ENCODE results near the gene CGN.

Gene CGN

GRCh38 chr1:151515265-151515664, 4.1 kb downstream of the CGN start:
- Histone ChIP-seq H2BK5ac (ENCODE audit: low read depth, low read length, poor library complexity, severe bottlenecking) (no peak overlapping the region), H3K27ac (ENCODE audit: low read length, poor library complexity, severe bottlenecking) (no peak overlapping the region), H3K18ac (ENCODE audit: low read depth in 1 of 2, low read length in 2 of 2) (no peak overlapping the region), H4K91ac (ENCODE audit: low read length) (no peak overlapping the region), H4K8ac (ENCODE audit: low read length) (no peak overlapping the region), H3K36me3 (ENCODE audit: control insufficient read depth in 1 of 2, insufficient read depth in 2 of 2, low read depth in 1 of 2, low read length in 2 of 2) (no peaks in the 10 kb centered on the region), H2AFZ (ENCODE audit: low read depth, low read length) (no peak overlapping the region), H3K9ac (ENCODE audit: low read length) (no peak overlapping the region), H2AK5ac (ENCODE audit: low read length, severe bottlenecking) (no peak overlapping the region), H3K9me3 (ENCODE audit: control insufficient read depth, low read length) (no peaks in the 10 kb centered on the region), H2BK12ac (ENCODE audit: low read length in 2 of 2) (no peak overlapping the region), H3K27me3 (ENCODE audit: control insufficient read depth in 1 of 2, insufficient read depth in 1 of 2, low read length in 2 of 2) (peaks cover 11 to 57% of the 10 kb centered on the region in 2 experiments), H3K4ac (ENCODE audit: low read depth in 1 of 2, low read length in 2 of 2) (no peak overlapping the region), H3K4me3 (ENCODE audit: insufficient read depth in 1 of 2, low read depth in 1 of 2, low read length in 2 of 2) (no peak overlapping the region), H2BK120ac (ENCODE audit: low read depth, low read length) (no peak overlapping the region), H3K23ac (ENCODE audit: low read length in 2 of 2) (no peak overlapping the region), H3K14ac (ENCODE audit: low read length in 2 of 2) (no peak overlapping the region), H3K79me1 (replicated peaks; ENCODE audit: low read length, poor library complexity, severe bottlenecking) (no peaks in the 10 kb centered on the region), H3K4me2 (ENCODE audit: low read length, poor library complexity, severe bottlenecking) (no peak overlapping the region), H2BK15ac (ENCODE audit: low read depth, poor library complexity, severe bottlenecking) (no peak overlapping the region), H3K4me1 (ENCODE audit: control insufficient read depth, insufficient read depth, low read depth, low read length) (peaks cover 28% of the 10 kb centered on the region)
- WGBS = 90% methylated on average over 3 of the region's 4 CpGs
- no peak for DNase-seq

- Histone ChIP-seq H3K27ac (ENCODE audit: low read length, poor library complexity, severe bottlenecking) (no peak overlapping the region), H4K8ac (ENCODE audit: low read length) (no peak overlapping the region), H3K14ac (ENCODE audit: low read length in 2 of 2) (no peak overlapping the region), H3K27me3 (ENCODE audit: control insufficient read depth in 1 of 2, insufficient read depth in 1 of 2, low read length in 2 of 2) (peaks cover 11 to 50% of the 10 kb centered on the region in 2 experiments), H3K18ac (ENCODE audit: low read depth in 1 of 2, low read length in 2 of 2) (no peak overlapping the region), H3K4me1 (ENCODE audit: control insufficient read depth, insufficient read depth, low read depth, low read length) (peaks cover 26% of the 10 kb centered on the region), H2BK15ac (ENCODE audit: low read depth, poor library complexity, severe bottlenecking) (no peak overlapping the region), H3K23ac (ENCODE audit: low read length in 2 of 2) (no peak overlapping the region), H2BK120ac (ENCODE audit: low read depth, low read length) (no peak overlapping the region), H3K9ac (ENCODE audit: low read length) (no peak overlapping the region), H3K36me3 (ENCODE audit: control insufficient read depth in 1 of 2, insufficient read depth in 2 of 2, low read depth in 1 of 2, low read length in 2 of 2) (no peaks in the 10 kb centered on the region), H3K9me3 (ENCODE audit: control insufficient read depth, low read length) (no peaks in the 10 kb centered on the region), H2BK5ac (ENCODE audit: low read depth, low read length, poor library complexity, severe bottlenecking) (no peak overlapping the region), H3K4ac (ENCODE audit: low read depth in 1 of 2, low read length in 2 of 2) (no peak overlapping the region), H3K4me2 (ENCODE audit: low read length, poor library complexity, severe bottlenecking) (no peak overlapping the region), H3K4me3 (ENCODE audit: insufficient read depth in 1 of 2, low read depth in 1 of 2, low read length in 2 of 2) (no peak overlapping the region), H3K79me1 (replicated peaks; ENCODE audit: low read length, poor library complexity, severe bottlenecking) (no peaks in the 10 kb centered on the region), H4K91ac (ENCODE audit: low read length) (no peak overlapping the region), H2AK5ac (ENCODE audit: low read length, severe bottlenecking) (no peak overlapping the region), H2BK12ac (ENCODE audit: low read length in 2 of 2) (no peak overlapping the region), H2AFZ (ENCODE audit: low read depth, low read length) (no peak overlapping the region)
- WGBS = 89% methylated on average over 1 of the region's 1 CpG
- DNase-seq = no peak
Measured at GRCh38 chr1:151516031-151516511, 4.9 kb downstream of the CGN start.

- no peak overlapping the region for H3K4me3 ChIP-seq (ENCODE audit: insufficient read depth in 1 of 2, low read depth in 1 of 2, low read length in 2 of 2)
- no peak for DNase-seq
- H3K4me1 ChIP-seq (ENCODE audit: control insufficient read depth, insufficient read depth, low read depth, low read length) = peaks cover 10% of the 10 kb centered on the region
- H3K14ac ChIP-seq (ENCODE audit: low read length in 2 of 2) = no peak overlapping the region
- no peak overlapping the region for H3K23ac ChIP-seq (ENCODE audit: low read length in 2 of 2)
- no peaks in the 10 kb centered on the region for H3K79me1 ChIP-seq (replicated peaks; ENCODE audit: low read length, poor library complexity, severe bottlenecking)
- no peaks in the 10 kb centered on the region for H3K9me3 ChIP-seq (ENCODE audit: control insufficient read depth, low read length)
- no peak overlapping the region for H2BK15ac ChIP-seq (ENCODE audit: low read depth, poor library complexity, severe bottlenecking)
- H2AK5ac ChIP-seq (ENCODE audit: low read length, severe bottlenecking) = no peak overlapping the region
- H2BK120ac ChIP-seq (ENCODE audit: low read depth, low read length) = no peak overlapping the region
- peaks cover 0 to 38% of the 10 kb centered on the region in 2 experiments for H3K27me3 ChIP-seq (ENCODE audit: control insufficient read depth in 1 of 2, insufficient read depth in 1 of 2, low read length in 2 of 2)
- H3K9ac ChIP-seq (ENCODE audit: low read length) = no peak overlapping the region
- H2BK5ac ChIP-seq (ENCODE audit: low read depth, low read length, poor library complexity, severe bottlenecking) = no peak overlapping the region
- H3K18ac ChIP-seq (ENCODE audit: low read depth in 1 of 2, low read length in 2 of 2) = no peak overlapping the region
- H3K36me3 ChIP-seq (ENCODE audit: control insufficient read depth in 1 of 2, insufficient read depth in 2 of 2, low read depth in 1 of 2, low read length in 2 of 2) = no peaks in the 10 kb centered on the region
- 92% methylated on average over 12 of the region's 12 CpGs for WGBS
- H3K4ac ChIP-seq (ENCODE audit: low read depth in 1 of 2, low read length in 2 of 2) = no peak overlapping the region
- no peak overlapping the region for H3K4me2 ChIP-seq (ENCODE audit: low read length, poor library complexity, severe bottlenecking)
- H4K91ac ChIP-seq (ENCODE audit: low read length) = peak overlapping the region; percentile 53
- H3K27ac ChIP-seq (ENCODE audit: low read length, poor library complexity, severe bottlenecking) = no peak overlapping the region
- H2AFZ ChIP-seq (ENCODE audit: low read depth, low read length) = no peak overlapping the region
- no peak overlapping the region for H4K8ac ChIP-seq (ENCODE audit: low read length)
- no peak overlapping the region for H2BK12ac ChIP-seq (ENCODE audit: low read length in 2 of 2)
Measured at GRCh38 chr1:151518431-151518830, 7.2 kb downstream of the CGN start.

GRCh38 chr1:151518936-151519335, 7.7 kb downstream of the CGN start:
- no peak for DNase-seq
- Histone ChIP-seq H3K4me3 (ENCODE audit: insufficient read depth in 1 of 2, low read depth in 1 of 2, low read length in 2 of 2) (peak overlapping the region in 1 of 2 experiments; percentile 0), H3K14ac (ENCODE audit: low read length in 2 of 2) (no peak overlapping the region), H2BK12ac (ENCODE audit: low read length in 2 of 2) (no peak overlapping the region), H3K4me1 (ENCODE audit: control insufficient read depth, insufficient read depth, low read depth, low read length) (peaks cover 5% of the 10 kb centered on the region), H4K91ac (ENCODE audit: low read length) (no peak overlapping the region), H3K27ac (ENCODE audit: low read length, poor library complexity, severe bottlenecking) (no peak overlapping the region), H3K36me3 (ENCODE audit: control insufficient read depth in 1 of 2, insufficient read depth in 2 of 2, low read depth in 1 of 2, low read length in 2 of 2) (no peaks in the 10 kb centered on the region), H2BK15ac (ENCODE audit: low read depth, poor library complexity, severe bottlenecking) (no peak overlapping the region), H3K79me1 (replicated peaks; ENCODE audit: low read length, poor library complexity, severe bottlenecking) (no peaks in the 10 kb centered on the region), H2AFZ (ENCODE audit: low read depth, low read length) (no peak overlapping the region), H3K4me2 (ENCODE audit: low read length, poor library complexity, severe bottlenecking) (no peak overlapping the region), H3K4ac (ENCODE audit: low read depth in 1 of 2, low read length in 2 of 2) (no peak overlapping the region), H2AK5ac (ENCODE audit: low read length, severe bottlenecking) (no peak overlapping the region), H3K23ac (ENCODE audit: low read length in 2 of 2) (no peak overlapping the region), H3K9me3 (ENCODE audit: control insufficient read depth, low read length) (no peaks in the 10 kb centered on the region), H3K27me3 (ENCODE audit: control insufficient read depth in 1 of 2, insufficient read depth in 1 of 2, low read length in 2 of 2) (peaks cover 0 to 38% of the 10 kb centered on the region in 2 experiments), H3K18ac (ENCODE audit: low read depth in 1 of 2, low read length in 2 of 2) (no peak overlapping the region), H3K9ac (ENCODE audit: low read length) (no peak overlapping the region), H2BK120ac (ENCODE audit: low read depth, low read length) (no peak overlapping the region), H4K8ac (ENCODE audit: low read length) (no peak overlapping the region), H2BK5ac (ENCODE audit: low read depth, low read length, poor library complexity, severe bottlenecking) (no peak overlapping the region)
- 97% methylated on average over 15 of the region's 15 CpGs for WGBS

All from mesenchymal stem cell (in vitro differentiated cells and primary cell).